Transverse colon (tissue), 4 donors: ENCODE measurements around the gene UBASH3A. TPM values are rescaled to one million over a fixed set of nuclear protein-coding genes. Genes with fewer than 3 reads are reported as not detected.
A peak's percentile ranks its signal among the peaks of the same experiment; 100 is the strongest.

Experiments used
- DNase-seq: peaks from one replicate; pipeline ENCODE4 v3.0.0-alpha.2; 2019
- H3K27ac ChIP-seq, 4 donors: fragments of 200-600 bp; sonication (generic); 2 replicates each; pipeline ENCODE4 v1.5.1; 2016 to 2018; ENCODE audit warnings: inconsistent platforms in 4 of 4
- H3K27me3 ChIP-seq: fragments of 200-600 bp; sonication (generic); 2 replicates; pipeline ENCODE4 v1.5.1; 2017; ENCODE audit warnings: inconsistent platforms
- H3K36me3 ChIP-seq, 4 donors: fragments of 200-600 bp; sonication (generic); 2 replicates each; pipeline ENCODE4 v1.5.1; 2017 to 2019; ENCODE audit warnings: inconsistent platforms in 4 of 4
- H3K4me1 ChIP-seq, 4 donors: fragments of 200-600 bp; sonication (generic); 2 replicates each; pipeline ENCODE4 v1.5.1; 2017 to 2020; ENCODE audit warnings: inconsistent platforms in 4 of 4
- H3K4me3 ChIP-seq, 4 donors: fragments of 200-600 bp; sonication (generic); 1 replicate in 1 of 4; 2 replicates in 3 of 4; pipeline versions ENCODE4 v1.5.1 to v1.6.1; 2017 to 2019; ENCODE audit warnings: inconsistent platforms in 4 of 4
- H3K9me3 ChIP-seq, 2 donors: fragments of 200-600 bp; sonication (generic); 2 replicates each; pipeline ENCODE4 v1.5.1; 2017 to 2019; ENCODE audit warnings: inconsistent platforms in 2 of 2
- CTCF ChIP-seq, 5 experiments: fragments of 200-600 bp in 3 of 5; fragments of 450-650 bp in 2 of 5; sonication (generic) in 3 of 5; IDR thresholded peaks; 1 replicate in 2 of 5; 2 replicates in 3 of 5; pipeline ENCODE4 v1.5.1; 2016 to 2017; ENCODE audit warnings: antibody characterized with exemption in 5 of 5, inconsistent platforms in 3 of 5, mild to moderate bottlenecking in 2 of 5, moderate library complexity in 1 of 5
- EP300 ChIP-seq: sonication (generic); formaldehyde crosslinking; IDR thresholded peaks from one replicate; pipeline ENCODE4 v1.6.1; 2017; ENCODE audit warnings: antibody characterized with exemption, low read depth
- POLR2A ChIP-seq: fragments of 450-650 bp; IDR thresholded peaks from one replicate; pipeline ENCODE4 v1.6.1; 2016; ENCODE audit warnings: antibody characterized with exemption, mild to moderate bottlenecking, moderate library complexity
- POLR2AphosphoS5 ChIP-seq, 3 donors: sonication (generic); formaldehyde crosslinking; IDR thresholded peaks; one replicate each; pipeline ENCODE4 v1.6.1; 2016; ENCODE audit warnings: antibody characterized with exemption in 3 of 3
- WGBS, 2 donors: methylation state at CpG; one replicate each; pipeline ENCODE4 v1.1.5; 2018; ENCODE audit warnings: low coverage in 1 of 2; 5-methylcytosine and 5-hydroxymethylcytosine counted together
- in situ Hi-C, 4 donors: fragments of 200-750 bp; cut with MboI; loops; one replicate each; pipeline versions ENCODE4 v1.15.0 to v1.15.1; 2017; ENCODE audit warnings: low sequenced_read_pairs in 3 of 4, low pct_ligation_motif_present in 1 of 4, low pct_unique_long_range_greater_than_20kb in 1 of 4
- intact Hi-C: fragments of 100-400 bp; cut with DNase I; formaldehyde crosslinking; loops from one replicate; pipeline ENCODE4 v1.15.1; 2023; ENCODE audit warnings: low total_unique reads
- total RNA-seq, 4 donors: library from RNA; depleted of rRNA; stranded (reverse); fragments of >200 nt; gene quantifications; one replicate each; pipeline ENCODE4 v1.1.0, GENCODE V29; 2016

Gene UBASH3A
- total RNA-seq, 4 donors from 2014 or later, result 0.37 to 3.0 (median 0.82) TPM; not detected in 1

- in situ Hi-C loops (loop anchor here in 1 of 4 donors (5.0 kb wide), 1 partner anchor 49 kb away; no protein-coding TSS in a partner anchor), intact Hi-C loops (no loop called here)
- DNase-seq, result no peak
- Histone ChIP-seq H3K27ac (no peak overlapping the region), H3K4me1 (peaks cover 0 to 32% (median 20%) of the 10 kb centered on the region in 4 donors), H3K36me3 (no peaks in the 10 kb centered on the region), H3K4me3 (no peak overlapping the region), H3K27me3 (no peaks in the 10 kb centered on the region), H3K9me3 (no peaks in the 10 kb centered on the region)
- TF ChIP-seq EP300 (no peak), POLR2A (no peak), POLR2AphosphoS5 (IDR thresholded peaks at IDR 0.05) (no peak), CTCF (IDR thresholded peaks at IDR 0.05) (no peak)
- WGBS, 2 donors, result 76 to 81% methylated on average over 17 to 18 of the region's 18 CpGs
These were observed 32.6 kb upstream of the UBASH3A start for GRCh38 chr21:42370894-42371654.

GRCh38 chr21:42373196-42373907 is 30.4 kb upstream of the UBASH3A start:
- no peak for DNase-seq

GRCh38 chr21:42373908-42374455 is 29.7 kb upstream of the UBASH3A start:
- intact Hi-C loops, result no loop called here
- Histone ChIP-seq H3K27me3 (no peaks in the 10 kb centered on the region), H3K9me3 (no peaks in the 10 kb centered on the region), H3K4me3 (no peak overlapping the region), H3K36me3 (no peaks in the 10 kb centered on the region), H3K4me1 (peaks cover 0 to 21% (median 16%) of the 10 kb centered on the region in 4 donors), H3K27ac (no peak overlapping the region)
- no peak for TF ChIP-seq CTCF (IDR thresholded peaks at IDR 0.05)
- TF ChIP-seq EP300, result no peak
- no peak for TF ChIP-seq POLR2AphosphoS5 (IDR thresholded peaks at IDR 0.05)
- no peak for TF ChIP-seq POLR2A
- 65 to 83% methylated on average over 4 to 16 of the region's 16 CpGs for WGBS, 2 donors
- DNase-seq, result no peak
- in situ Hi-C loops, result loop anchor here in 1 of 4 donors (5.0 kb wide), 1 partner anchor 52 kb away; no protein-coding TSS in a partner anchor

More at GRCh38 chr21:42373196-42373907, 30.4 kb upstream of the UBASH3A start:
- intact Hi-C loops (no loop called here), in situ Hi-C loops (loop anchor here in 1 of 4 donors (5.0 kb wide), 1 partner anchor 51 kb away; no protein-coding TSS in a partner anchor)
- TF ChIP-seq POLR2AphosphoS5 (IDR thresholded peaks at IDR 0.05) (no peak), POLR2A (no peak), CTCF (IDR thresholded peaks at IDR 0.05) (no peak)
- Histone ChIP-seq H3K27me3 (no peaks in the 10 kb centered on the region), H3K36me3 (no peaks in the 10 kb centered on the region), H3K4me1 (peaks cover 0 to 21% (median 16%) of the 10 kb centered on the region in 4 donors), H3K4me3 (no peak overlapping the region), H3K9me3 (no peaks in the 10 kb centered on the region), H3K27ac (no peak overlapping the region)
- 70 to 83% methylated on average over 6 to 25 of the region's 25 CpGs for whole genome bisulfite sequencing, 2 donors

GRCh38 chr21:42374457-42374856 is 29.2 kb upstream of the UBASH3A start:
- Histone ChIP-seq H3K4me3 (no peak overlapping the region), H3K27ac (peak overlapping the region in 1 of 4 donors; percentile 71), H3K36me3 (no peaks in the 10 kb centered on the region), H3K9me3 (no peaks in the 10 kb centered on the region), H3K27me3 (no peaks in the 10 kb centered on the region), H3K4me1 (peaks cover 0 to 21% (median 16%) of the 10 kb centered on the region in 4 donors)
- WGBS, 2 donors, result 70 to 77% methylated on average over 6 to 7 of the region's 7 CpGs
- no peak for TF ChIP-seq CTCF (IDR thresholded peaks at IDR 0.05)
- TF ChIP-seq POLR2AphosphoS5 (IDR thresholded peaks at IDR 0.05), result no peak
- TF ChIP-seq POLR2A, result no peak
- intact Hi-C loops, result no loop called here
- no peak for DNase-seq
- in situ Hi-C loops, result loop anchor here in 1 of 4 donors (5.0 kb wide), 1 partner anchor 52 kb away; no protein-coding TSS in a partner anchor
